Hepatocyte (in vitro differentiated cells): Measurements from ENCODE around the gene P2RY12. TPM values are rescaled to one million over a fixed set of nuclear protein-coding genes. Genes with fewer than 3 reads are reported as not detected.

Experiments
- DNase-seq: peaks from one replicate; pipeline ENCODE4 v3.0.0-alpha.2; 2016; ENCODE audit warnings: low spot score
- H2AFZ ChIP-seq: fragments of 200-600 bp; sonication (generic); 2 replicates; pipeline ENCODE4 v1.6.0; 2016; ENCODE audit warnings: antibody characterized with exemption, mild to moderate bottlenecking
- H3K27ac ChIP-seq: fragments of 200-600 bp; sonication (generic); 2 replicates; pipeline ENCODE4 v1.5.1; 2016; ENCODE audit warnings: mild to moderate bottlenecking
- H3K27me3 ChIP-seq: fragments of 200-600 bp; sonication (generic); 2 replicates; pipeline ENCODE4 v1.6.1; 2016
- H3K36me3 ChIP-seq: fragments of 200-600 bp; sonication (generic); replicated peaks from 2 replicates; pipeline ENCODE4 v1.5.1; 2016; ENCODE audit warnings: low read depth; ENCODE audit not compliant: insufficient read depth
- H3K4me1 ChIP-seq: fragments of 200-600 bp; sonication (generic); 2 replicates; pipeline ENCODE4 v1.5.1; 2016; ENCODE audit warnings: mild to moderate bottlenecking, moderate library complexity; ENCODE audit not compliant: insufficient read depth
- H3K4me2 ChIP-seq: fragments of 200-600 bp; sonication (generic); 2 replicates; pipeline ENCODE4 v1.6.0; 2016
- H3K4me3 ChIP-seq: fragments of 200-600 bp; sonication (generic); 2 replicates; pipeline ENCODE4 v1.5.1; 2016; ENCODE audit warnings: mild to moderate bottlenecking
- H3K79me2 ChIP-seq: fragments of 200-600 bp; sonication (generic); 2 replicates; pipeline ENCODE4 v1.6.0; 2017; ENCODE audit warnings: mild to moderate bottlenecking
- H3K9me2 ChIP-seq: fragments of 200-600 bp; sonication (generic); replicated peaks from 2 replicates; pipeline ENCODE4 v1.6.0; 2017; ENCODE audit warnings: mild to moderate bottlenecking; ENCODE audit not compliant: insufficient read depth
- H3K9me3 ChIP-seq: fragments of 200-600 bp; sonication (generic); 2 replicates; pipeline ENCODE4 v1.5.1; 2016; ENCODE audit warnings: low read depth, mild to moderate bottlenecking
- H4K20me1 ChIP-seq: fragments of 200-600 bp; sonication (generic); 2 replicates; pipeline ENCODE4 v1.6.0; 2016; ENCODE audit warnings: mild to moderate bottlenecking; ENCODE audit not compliant: insufficient read depth, poor library complexity, severe bottlenecking
- EZH2 ChIP-seq: fragments of 200-600 bp; sonication (generic); IDR thresholded peaks from 2 replicates; pipeline ENCODE4 v1.6.1; 2016; ENCODE audit warnings: antibody characterized with exemption, mild to moderate bottlenecking, borderline replicate concordance
- EZH2phosphoT487 ChIP-seq: fragments of 200-600 bp; sonication (generic); IDR thresholded peaks from one replicate; pipeline ENCODE4 v1.6.1; 2018; ENCODE audit warnings: antibody characterized with exemption, mild to moderate bottlenecking, low read depth, moderate library complexity; ENCODE audit not compliant: unreplicated experiment, severe bottlenecking
- WGBS: methylation state at CpG from one replicate; pipeline ENCODE4 v1.1.6; 2016; ENCODE audit warnings: low lambda C conversion rate; ENCODE audit errors: missing lambda C conversion rate; 5-methylcytosine and 5-hydroxymethylcytosine counted together
- polyA plus RNA-seq: library from polyadenylated mRNA; unstranded; fragments of >200 nt; fragmentation: Nextera tagmentation; extraction: Ambion mirVana; gene quantifications from 2 replicates; pipeline ENCODE4 v1.2.1, GENCODE V29; 2016
- total RNA-seq: library from RNA; depleted of rRNA; stranded (reverse); fragments of >200 nt; gene quantifications from 2 replicates; pipeline ENCODE4 v1.2.3, GENCODE V29; 2014
- TF ChIP-seq, protein P1 (sequence below): fragments of 200-600 bp; sonication (generic); IDR thresholded peaks from 2 replicates; pipeline ENCODE4 v1.5.1; 2016; ENCODE audit warnings: antibody characterized with exemption, mild to moderate bottlenecking; ENCODE audit not compliant: poor library complexity

The P2RY12 gene
- total and polyA plus RNA-seq, 2 experiments from 2014 or later, result 0.07 TPM; not detected in 1

DNA sequence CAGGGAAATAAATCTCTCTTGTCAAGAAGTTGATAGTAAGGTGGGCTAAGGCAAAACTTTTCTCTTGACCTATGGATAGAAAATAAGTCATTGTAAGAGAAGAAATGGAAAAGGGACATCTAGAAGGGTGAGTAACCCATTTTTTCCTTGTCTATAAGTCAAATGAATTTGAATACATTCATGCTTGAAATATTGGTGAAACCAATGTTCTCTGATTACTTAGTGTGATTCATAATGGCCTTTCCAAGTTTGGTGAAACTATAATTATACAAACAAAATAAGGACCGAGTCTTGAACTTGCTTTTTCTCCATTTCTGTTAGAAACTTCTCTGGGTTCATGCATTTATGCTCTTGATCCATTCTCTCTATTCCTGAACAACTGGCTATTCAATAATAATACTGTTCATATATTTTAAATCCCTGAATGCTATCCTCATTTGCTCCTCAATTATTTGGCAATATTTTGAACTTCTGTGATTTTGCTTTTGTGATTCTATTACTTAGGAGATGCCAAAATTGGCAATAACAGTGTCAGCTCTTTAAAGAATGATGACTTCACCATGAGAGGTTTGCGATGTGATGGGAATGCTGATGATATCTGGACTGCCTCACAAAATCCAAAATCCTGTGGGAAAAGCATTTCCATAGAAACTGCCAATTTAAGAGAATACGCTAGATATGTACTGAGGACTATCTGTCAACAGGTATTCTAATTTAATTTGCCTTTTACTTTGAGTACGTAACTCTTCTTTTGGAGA is 12.3 kb downstream of the P2RY12 start:
- Histone ChIP-seq H2AFZ (no peak overlapping the region), H4K20me1 (no peaks in the 10 kb centered on the region), H3K79me2 (no peaks in the 10 kb centered on the region), H3K4me1 (no peaks in the 10 kb centered on the region), H3K27me3 (no peaks in the 10 kb centered on the region), H3K4me3 (no peak overlapping the region), H3K36me3 (no peaks in the 10 kb centered on the region), H3K9me3 (no peaks in the 10 kb centered on the region), H3K4me2 (no peak overlapping the region), H3K27ac (no peak overlapping the region), H3K9me2 (no peaks in the 10 kb centered on the region)
- DNase-seq, result no peak
- 88% methylated on average over 4 of the region's 4 CpGs for WGBS
- no peak for TF ChIP-seq EZH2
- TF ChIP-seq, protein P1, sequence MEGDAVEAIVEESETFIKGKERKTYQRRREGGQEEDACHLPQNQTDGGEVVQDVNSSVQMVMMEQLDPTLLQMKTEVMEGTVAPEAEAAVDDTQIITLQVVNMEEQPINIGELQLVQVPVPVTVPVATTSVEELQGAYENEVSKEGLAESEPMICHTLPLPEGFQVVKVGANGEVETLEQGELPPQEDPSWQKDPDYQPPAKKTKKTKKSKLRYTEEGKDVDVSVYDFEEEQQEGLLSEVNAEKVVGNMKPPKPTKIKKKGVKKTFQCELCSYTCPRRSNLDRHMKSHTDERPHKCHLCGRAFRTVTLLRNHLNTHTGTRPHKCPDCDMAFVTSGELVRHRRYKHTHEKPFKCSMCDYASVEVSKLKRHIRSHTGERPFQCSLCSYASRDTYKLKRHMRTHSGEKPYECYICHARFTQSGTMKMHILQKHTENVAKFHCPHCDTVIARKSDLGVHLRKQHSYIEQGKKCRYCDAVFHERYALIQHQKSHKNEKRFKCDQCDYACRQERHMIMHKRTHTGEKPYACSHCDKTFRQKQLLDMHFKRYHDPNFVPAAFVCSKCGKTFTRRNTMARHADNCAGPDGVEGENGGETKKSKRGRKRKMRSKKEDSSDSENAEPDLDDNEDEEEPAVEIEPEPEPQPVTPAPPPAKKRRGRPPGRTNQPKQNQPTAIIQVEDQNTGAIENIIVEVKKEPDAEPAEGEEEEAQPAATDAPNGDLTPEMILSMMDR, result no peak
- no peak for TF ChIP-seq EZH2phosphoT487

DNA sequence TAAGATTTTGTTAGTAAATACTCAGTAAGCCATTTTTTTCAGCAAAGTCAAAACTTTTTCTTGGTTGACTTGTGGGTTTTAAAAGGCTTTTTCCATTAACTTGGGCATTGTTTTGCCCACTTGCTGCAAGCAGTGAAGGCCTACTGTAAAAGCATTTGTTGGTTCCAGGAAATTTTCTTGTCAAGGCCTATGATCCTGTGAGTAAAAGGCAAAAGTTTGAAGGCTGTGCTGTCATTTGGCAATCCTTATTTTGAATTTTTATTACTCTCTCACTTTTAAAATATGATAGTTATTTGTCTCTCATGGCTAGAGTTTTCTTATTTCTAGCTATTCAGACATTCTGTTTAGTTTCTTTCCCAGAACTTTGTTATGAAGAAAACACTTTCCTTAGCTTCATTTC is 13.0 kb downstream of the P2RY12 start:
- no peak overlapping the region for H2AFZ ChIP-seq
- DNase-seq, result no peak
- TF ChIP-seq EZH2 (no peak), EZH2phosphoT487 (no peak)
- TF ChIP-seq, protein P1, result no peak
- no peak overlapping the region for H3K4me3 ChIP-seq
- no peaks in the 10 kb centered on the region for H3K9me3 ChIP-seq
- H3K79me2 ChIP-seq, result no peaks in the 10 kb centered on the region
- no peak overlapping the region for H3K27ac ChIP-seq
- no peak overlapping the region for H3K4me2 ChIP-seq
- no peaks in the 10 kb centered on the region for H3K4me1 ChIP-seq
- H3K36me3 ChIP-seq, result no peaks in the 10 kb centered on the region
- no peaks in the 10 kb centered on the region for H3K9me2 ChIP-seq
- no peaks in the 10 kb centered on the region for H3K27me3 ChIP-seq
- H4K20me1 ChIP-seq, result no peaks in the 10 kb centered on the region

DNA sequence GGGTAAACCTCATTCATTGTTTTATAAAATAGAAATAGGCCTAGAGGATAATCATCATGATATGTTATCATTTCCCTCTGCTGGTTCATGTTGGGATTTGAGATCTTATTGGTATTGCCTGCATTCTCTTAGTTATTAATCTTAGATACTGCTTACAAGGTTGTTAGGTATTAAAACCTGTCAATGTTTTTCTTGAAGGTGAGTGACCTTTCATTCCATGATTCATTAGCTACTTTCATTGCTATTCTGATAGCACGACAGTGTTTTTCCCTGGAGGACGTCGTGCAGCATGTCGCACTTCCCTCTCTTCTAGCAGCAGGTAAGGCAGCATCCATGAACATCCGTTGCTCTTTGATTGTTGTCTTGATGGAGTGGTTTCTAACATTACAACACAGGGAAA is 17.1 kb downstream of the P2RY12 start:
- Histone ChIP-seq H3K9me2 (no peaks in the 10 kb centered on the region), H3K27me3 (no peaks in the 10 kb centered on the region), H4K20me1 (no peaks in the 10 kb centered on the region), H3K4me1 (no peaks in the 10 kb centered on the region), H3K27ac (no peak overlapping the region), H3K79me2 (no peaks in the 10 kb centered on the region), H3K9me3 (no peaks in the 10 kb centered on the region), H3K36me3 (no peaks in the 10 kb centered on the region), H3K4me2 (no peak overlapping the region), H2AFZ (no peak overlapping the region), H3K4me3 (no peak overlapping the region)
- WGBS, result 69% methylated on average over 5 of the region's 5 CpGs
- TF ChIP-seq EZH2phosphoT487 (no peak), EZH2 (no peak)
- TF ChIP-seq, protein P1, result no peak
- DNase-seq, result no peak
